IMR-90 (cell line): Measurements from ENCODE around the gene STAU1. TPM values are rescaled to one million over a fixed set of nuclear protein-coding genes. Genes with fewer than 3 reads are reported as not detected.

Source experiments
- ATAC-seq: fragments of 200-7000 bp; cut with Tn5 transposase; 2 replicates; pipeline ENCODE4 v1.9.1; 2020; ENCODE audit warnings: low read depth, mild to moderate bottlenecking, moderate library complexity
- BruUV-seq: library from RNA; stranded (reverse); fragments of 400-500 nt; replicated peaks from 2 replicates; lab custom pipeline; 2021; lab: Mats Ljungman, UMichigan
- CTCF ChIA-PET: fragments of 300-600 bp; formaldehyde crosslinking; extraction: SDS; loops from one replicate; lab custom pipeline; 2021; ENCODE audit warnings: antibody characterized with exemption; lab: Yijun Ruan, JAX
- POLR2A ChIA-PET: fragments of 300-600 bp; sonication (Branson Sonifier 250); formaldehyde crosslinking; loops from one replicate; lab custom pipeline; 2022; ENCODE audit warnings: antibody characterized with exemption; ENCODE audit not compliant: unreplicated experiment; lab: Charles Lee
- DNase-seq: peaks from one replicate; pipeline ENCODE4 v3.0.0; 2013
- H2AFZ ChIP-seq: replicated peaks from 2 replicates; pipeline ENCODE3; 2013; ENCODE audit warnings: low read length, mild to moderate bottlenecking; ENCODE audit not compliant: poor library complexity
- H2AK5ac ChIP-seq: 2 replicates; pipeline ENCODE4 v1.6.1; 2013; ENCODE audit warnings: low read depth, low read length, inconsistent platforms
- H2AK9ac ChIP-seq: replicated peaks from 2 replicates; pipeline ENCODE3; 2013; ENCODE audit warnings: mild to moderate bottlenecking, low read depth, low read length, moderate library complexity; ENCODE audit not compliant: poor library complexity
- H2BK120ac ChIP-seq: 2 replicates; pipeline ENCODE4 v1.6.1; 2013; ENCODE audit warnings: low read depth, low read length, inconsistent platforms
- H2BK15ac ChIP-seq: 3 replicates; pipeline ENCODE4 v1.6.1; 2013; ENCODE audit warnings: low read depth, low read length, inconsistent platforms
- H2BK20ac ChIP-seq: 2 replicates; pipeline ENCODE4 v1.6.1; 2013; ENCODE audit warnings: low read depth, mild to moderate bottlenecking, inconsistent platforms, low read length, moderate library complexity
- H2BK5ac ChIP-seq: 2 replicates; pipeline ENCODE4 v1.6.1; 2013; ENCODE audit warnings: mild to moderate bottlenecking, low read depth, low read length, inconsistent platforms; ENCODE audit not compliant: poor library complexity, severe bottlenecking
- H3K14ac ChIP-seq: replicated peaks from 2 replicates; pipeline ENCODE4 v1.6.1; 2013; ENCODE audit warnings: low read depth, low read length, inconsistent platforms
- H3K18ac ChIP-seq: 2 replicates; pipeline ENCODE4 v1.6.1; 2013; ENCODE audit warnings: low read depth, low read length, control low read depth
- H3K23ac ChIP-seq: 2 replicates; pipeline ENCODE4 v1.6.1; 2013; ENCODE audit warnings: low read depth, low read length, inconsistent platforms
- H3K27ac ChIP-seq: 2 replicates; pipeline ENCODE4 v1.5.1; 2013; ENCODE audit warnings: mild to moderate bottlenecking, control low read depth, low read length; ENCODE audit not compliant: insufficient read depth
- H3K27me3 ChIP-seq: 2 replicates; pipeline ENCODE4 v1.6.1; 2013; ENCODE audit warnings: low read length; ENCODE audit not compliant: control insufficient read depth, insufficient read depth
- H3K36me3 ChIP-seq: 2 replicates; pipeline ENCODE4 v1.6.1; 2013; ENCODE audit warnings: low read length, mixed read lengths; ENCODE audit not compliant: control insufficient read depth, insufficient read depth
- H3K4ac ChIP-seq: 2 replicates; pipeline ENCODE4 v1.6.1; 2013; ENCODE audit warnings: low read depth, low read length, inconsistent platforms
- H3K4me1 ChIP-seq: 2 replicates; pipeline ENCODE4 v1.6.1; 2013; ENCODE audit warnings: low read length, mixed read lengths; ENCODE audit not compliant: control insufficient read depth, insufficient read depth
- H3K4me2 ChIP-seq: 2 replicates; pipeline ENCODE4 v1.6.1; 2013; ENCODE audit warnings: low read depth, mild to moderate bottlenecking, control low read depth, low read length, moderate library complexity
- H3K4me3 ChIP-seq: 2 replicates; pipeline ENCODE4 v1.5.1; 2013; ENCODE audit warnings: low read depth, mild to moderate bottlenecking, control low read depth, low read length, moderate library complexity; ENCODE audit not compliant: insufficient read depth
- H3K56ac ChIP-seq: 2 replicates; pipeline ENCODE4 v1.6.1; 2013; ENCODE audit warnings: low read length, inconsistent platforms; ENCODE audit not compliant: insufficient read depth; ENCODE audit errors: extremely low read depth
- H3K79me1 ChIP-seq, 2 experiments: 2 replicates each; pipeline ENCODE4 v1.6.1; 2013; ENCODE audit warnings: low read length in 2 of 2, inconsistent platforms in 1 of 2, low read depth in 1 of 2
- H3K9ac ChIP-seq: 2 replicates; pipeline ENCODE4 v1.6.1; 2013; ENCODE audit warnings: low read depth, low read length, control low read depth
- H3K9me1 ChIP-seq: 2 replicates; pipeline ENCODE4 v1.6.1; 2013; ENCODE audit warnings: low read length, inconsistent platforms; ENCODE audit not compliant: insufficient read depth
- H3K9me3 ChIP-seq: 2 replicates; pipeline ENCODE4 v1.6.1; 2013; ENCODE audit warnings: low read length; ENCODE audit not compliant: control insufficient read depth, insufficient read depth
- H4K20me1 ChIP-seq: 2 replicates; pipeline ENCODE4 v1.6.1; 2013; ENCODE audit warnings: low read length, inconsistent platforms; ENCODE audit not compliant: insufficient read depth
- H4K5ac ChIP-seq: 2 replicates; pipeline ENCODE4 v1.6.1; 2013; ENCODE audit warnings: mild to moderate bottlenecking, low read depth, low read length, control low read depth
- H4K8ac ChIP-seq, 2 experiments: 2 replicates each; pipeline ENCODE4 v1.6.1; 2013; ENCODE audit warnings: low read depth in 2 of 2, low read length in 2 of 2, control low read depth in 1 of 2, inconsistent platforms in 1 of 2
- H4K91ac ChIP-seq: 2 replicates; pipeline ENCODE4 v1.6.1; 2013; ENCODE audit warnings: low read depth, low read length, inconsistent platforms; ENCODE audit not compliant: insufficient read depth
- FOS ChIP-seq: fragments of 150-350 bp; IDR thresholded peaks from 2 replicates; pipeline ENCODE4 v1.6.1; 2016; ENCODE audit warnings: low read depth, low read length
- WGBS, 2 experiments: methylation state at CpG; one replicate each; pipeline versions ENCODE4 v1.1.5 to v1.1.7; 2013; ENCODE audit warnings: missing lambda C conversion rate in 2 of 2; ENCODE audit not compliant: insufficient read length in 1 of 2; ENCODE audit errors: extremely low coverage in 2 of 2; 5-methylcytosine and 5-hydroxymethylcytosine counted together
- dilution Hi-C: fragments of 300-500 bp; cut with HindIII; formaldehyde crosslinking; loops from one replicate; pipeline ENCODE4 v1.14.3; 2018; ENCODE audit warnings: low sequenced_read_pairs; ENCODE audit not compliant: unreplicated experiment
- in situ Hi-C: fragments of 300-500 bp; cut with MboI; formaldehyde crosslinking; loops from 3 replicates; pipeline ENCODE4 v1.14.3; 2019; ENCODE audit warnings: low sequenced_read_pairs, inconsistent platforms, mixed read lengths
- intact Hi-C: fragments of 100-400 bp; cut with micrococcal nuclease; formaldehyde crosslinking; loops from 2 replicates; pipeline ENCODE4 v1.10.0; 2022
- polyA plus RNA-seq, 3 experiments: library from polyadenylated mRNA; depleted of rRNA; stranded (reverse); fragments of >200 nt; gene quantifications; 2 replicates each; pipeline ENCODE4 v1.2.3, GENCODE V29; 2012; ENCODE audit warnings: low replicate concordance in 1 of 3
- total RNA-seq: library from RNA; depleted of rRNA; stranded (reverse); fragments of >200 nt; gene quantifications from 2 replicates; pipeline ENCODE4 v1.2.3, GENCODE V29; 2012

The STAU1 gene
- total and polyA plus RNA-seq, 2 of the 4 experiments (the other 2 are of a cell fraction) = 35.3 to 50.3 TPM

DNA sequence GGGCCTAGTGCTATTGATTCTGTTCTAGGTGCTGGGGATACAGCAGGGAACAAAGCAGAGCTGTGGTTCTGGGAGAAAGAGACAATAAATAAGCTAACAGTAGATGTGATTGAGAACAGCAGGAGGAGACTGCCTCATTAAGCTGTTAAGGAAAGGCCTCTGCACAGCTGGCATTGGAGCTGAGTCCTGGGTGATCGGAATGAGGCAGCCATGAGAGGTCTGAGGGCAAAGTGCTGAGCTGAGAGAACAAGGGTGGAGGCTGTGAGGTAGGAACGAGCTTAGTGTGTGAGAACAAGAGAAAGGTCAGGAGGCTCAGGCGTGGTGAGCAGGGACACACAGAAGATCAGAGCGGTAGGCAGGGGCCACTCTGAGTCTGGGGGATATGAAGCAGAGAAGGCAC, 49.4 kb upstream of the STAU1 start:
- Histone ChIP-seq H3K4me1 (no peaks in the 10 kb centered on the region), H3K27me3 (no peaks in the 10 kb centered on the region), H3K9ac (no peak overlapping the region), H4K20me1 (no peaks in the 10 kb centered on the region), H4K91ac (no peak overlapping the region), H2BK5ac (no peak overlapping the region), H3K4ac (no peak overlapping the region), H4K5ac (no peak overlapping the region), H2AK9ac (no peak overlapping the region), H3K18ac (no peak overlapping the region), H3K4me3 (no peak overlapping the region), H3K23ac (no peak overlapping the region), H3K27ac (no peak overlapping the region), H2BK15ac (no peak overlapping the region), H3K79me1 (no peaks in the 10 kb centered on the region), H4K8ac (no peak overlapping the region), H3K4me2 (no peak overlapping the region), H2AFZ (no peak overlapping the region), H3K14ac (no peak overlapping the region), H3K56ac (no peak overlapping the region), H2BK120ac (no peak overlapping the region), H2AK5ac (no peak overlapping the region), H3K9me1 (no peaks in the 10 kb centered on the region), H3K9me3 (no peaks in the 10 kb centered on the region), H3K36me3 (peaks cover 71% of the 10 kb centered on the region), H2BK20ac (no peak overlapping the region)
- ChIA-PET CTCF (interaction anchor here (1.5 kb wide), 1 partner anchor 9 kb away, joined by 8 read pairs; no protein-coding TSS in a partner anchor), POLR2A (no interaction called here)
- no peak for DNase-seq
- intact Hi-C loops = no loop called here
- in situ Hi-C loops = no loop called here
- TF ChIP-seq FOS = no peak
- no peak for ATAC-seq
- 100% methylated on average over 1 of the region's 4 CpGs; no CpG with 5 or more reads in 1 of the 2 experiments for WGBS, 2 experiments
- BruUV-seq = no TSS peak
- dilution Hi-C loops = no loop called here
